ENCODE data around the gene PLXNA1. TPM values are rescaled to one million over a fixed set of nuclear protein-coding genes. Genes with fewer than 3 reads are reported as not detected.

Gene PLXNA1
- polyA plus RNA-seq, 1 donor from 2014 or later: 65.6 TPM

DNA sequence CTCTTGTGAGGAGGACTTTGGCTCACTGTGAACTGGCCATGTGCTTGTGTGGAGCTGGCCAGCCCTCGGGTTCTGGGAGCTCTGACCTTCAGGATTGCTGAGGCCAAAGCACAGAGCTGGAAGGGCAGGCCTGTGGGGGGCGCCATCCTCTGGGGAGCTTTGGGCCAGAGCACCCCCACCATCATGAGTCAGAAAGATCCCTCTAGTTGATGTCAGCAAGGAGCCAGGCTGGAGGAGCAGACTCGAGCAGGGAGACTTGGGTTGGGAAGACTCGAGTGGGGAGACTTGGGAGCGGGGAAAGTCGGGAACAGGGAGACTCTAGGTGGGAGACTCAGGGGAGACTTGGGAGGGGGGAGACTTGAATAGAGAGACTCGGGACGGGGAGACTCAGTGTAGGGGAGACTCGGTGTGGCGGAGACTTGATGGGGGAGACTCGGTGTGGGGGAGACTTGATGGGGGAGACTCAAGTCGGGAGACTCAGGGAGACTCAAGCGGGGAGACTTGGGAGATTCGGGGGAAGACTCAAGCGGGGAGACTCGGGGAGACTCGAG is 37.7 kb upstream of the PLXNA1 start:
- H3K27ac ChIP-seq (ENCODE audit: low read length): no peak overlapping the region
- H3K36me3 ChIP-seq (ENCODE audit: insufficient read depth, low read length): no peaks in the 10 kb centered on the region
- H3K27me3 ChIP-seq (ENCODE audit: insufficient read depth, low read depth, low read length): no peaks in the 10 kb centered on the region
- no peaks in the 10 kb centered on the region for H3K9me2 ChIP-seq (ENCODE audit: insufficient read depth, low read length)
- no peak overlapping the region for H3K4me2 ChIP-seq (ENCODE audit: low read length)
- no peaks in the 10 kb centered on the region for H3F3A ChIP-seq (ENCODE audit: insufficient read depth, low read length, poor library complexity, severe bottlenecking)
- no peak overlapping the region for H2AFZ ChIP-seq (ENCODE audit: low read depth, low read length)
- no peaks in the 10 kb centered on the region for H3K79me2 ChIP-seq (replicated peaks; ENCODE audit: insufficient read depth, low read length)
- no peaks in the 10 kb centered on the region for H4K20me1 ChIP-seq (ENCODE audit: insufficient read depth)
- H3K4me3 ChIP-seq (ENCODE audit: low read length): no peak overlapping the region
- no peak overlapping the region for H3K9ac ChIP-seq (ENCODE audit: low read length)
- no peaks in the 10 kb centered on the region for H3K9me3 ChIP-seq (ENCODE audit: low read length)
- TF ChIP-seq, protein P1, sequence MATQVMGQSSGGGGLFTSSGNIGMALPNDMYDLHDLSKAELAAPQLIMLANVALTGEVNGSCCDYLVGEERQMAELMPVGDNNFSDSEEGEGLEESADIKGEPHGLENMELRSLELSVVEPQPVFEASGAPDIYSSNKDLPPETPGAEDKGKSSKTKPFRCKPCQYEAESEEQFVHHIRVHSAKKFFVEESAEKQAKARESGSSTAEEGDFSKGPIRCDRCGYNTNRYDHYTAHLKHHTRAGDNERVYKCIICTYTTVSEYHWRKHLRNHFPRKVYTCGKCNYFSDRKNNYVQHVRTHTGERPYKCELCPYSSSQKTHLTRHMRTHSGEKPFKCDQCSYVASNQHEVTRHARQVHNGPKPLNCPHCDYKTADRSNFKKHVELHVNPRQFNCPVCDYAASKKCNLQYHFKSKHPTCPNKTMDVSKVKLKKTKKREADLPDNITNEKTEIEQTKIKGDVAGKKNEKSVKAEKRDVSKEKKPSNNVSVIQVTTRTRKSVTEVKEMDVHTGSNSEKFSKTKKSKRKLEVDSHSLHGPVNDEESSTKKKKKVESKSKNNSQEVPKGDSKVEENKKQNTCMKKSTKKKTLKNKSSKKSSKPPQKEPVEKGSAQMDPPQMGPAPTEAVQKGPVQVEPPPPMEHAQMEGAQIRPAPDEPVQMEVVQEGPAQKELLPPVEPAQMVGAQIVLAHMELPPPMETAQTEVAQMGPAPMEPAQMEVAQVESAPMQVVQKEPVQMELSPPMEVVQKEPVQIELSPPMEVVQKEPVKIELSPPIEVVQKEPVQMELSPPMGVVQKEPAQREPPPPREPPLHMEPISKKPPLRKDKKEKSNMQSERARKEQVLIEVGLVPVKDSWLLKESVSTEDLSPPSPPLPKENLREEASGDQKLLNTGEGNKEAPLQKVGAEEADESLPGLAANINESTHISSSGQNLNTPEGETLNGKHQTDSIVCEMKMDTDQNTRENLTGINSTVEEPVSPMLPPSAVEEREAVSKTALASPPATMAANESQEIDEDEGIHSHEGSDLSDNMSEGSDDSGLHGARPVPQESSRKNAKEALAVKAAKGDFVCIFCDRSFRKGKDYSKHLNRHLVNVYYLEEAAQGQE (IDR thresholded peaks at IDR 0.05; ENCODE audit: borderline replicate concordance): no peak
- TF ChIP-seq RAD21 (conservative IDR thresholded peaks at IDR 0.05) (no peak), MXI1 (conservative IDR thresholded peaks at IDR 0.05; ENCODE audit: poor library complexity, severe bottlenecking) (no peak), CTCF (IDR thresholded peaks at IDR 0.05; ENCODE audit: poor library complexity, severe bottlenecking) (no peak), EZH2 (IDR thresholded peaks at IDR 0.05; ENCODE audit: borderline replicate concordance, insufficient read depth, low read length, poor library complexity, severe bottlenecking) (no peak), EP300 (conservative IDR thresholded peaks at IDR 0.05; ENCODE audit: poor library complexity, severe bottlenecking) (no peak), TAF1 (IDR thresholded peaks at IDR 0.05; ENCODE audit: low read depth) (no peak), SMC3 (conservative IDR thresholded peaks at IDR 0.05; ENCODE audit: poor library complexity) (no peak), POLR2AphosphoS5 (IDR thresholded peaks at IDR 0.05) (no peak)

GRCh38 chr3:126945891-126946290 is 37.0 kb upstream of the PLXNA1 start:
- no peaks in the 10 kb centered on the region for H3F3A ChIP-seq (ENCODE audit: insufficient read depth, low read length, poor library complexity, severe bottlenecking)
- H2AFZ ChIP-seq (ENCODE audit: low read depth, low read length): no peak overlapping the region
- H3K27ac ChIP-seq (ENCODE audit: low read length): no peak overlapping the region
- no peaks in the 10 kb centered on the region for H4K20me1 ChIP-seq (ENCODE audit: insufficient read depth)
- H3K36me3 ChIP-seq (ENCODE audit: insufficient read depth, low read length): no peaks in the 10 kb centered on the region
- no peak overlapping the region for H3K4me2 ChIP-seq (ENCODE audit: low read length)
- no peaks in the 10 kb centered on the region for H3K9me2 ChIP-seq (ENCODE audit: insufficient read depth, low read length)
- no peaks in the 10 kb centered on the region for H3K27me3 ChIP-seq (ENCODE audit: insufficient read depth, low read depth, low read length)
- TF ChIP-seq MXI1 (conservative IDR thresholded peaks at IDR 0.05; ENCODE audit: poor library complexity, severe bottlenecking): no peak
- no peaks in the 10 kb centered on the region for H3K9me3 ChIP-seq (ENCODE audit: low read length)
- no peak overlapping the region for H3K9ac ChIP-seq (ENCODE audit: low read length)
- H3K4me3 ChIP-seq (ENCODE audit: low read length): no peak overlapping the region
- H3K79me2 ChIP-seq (replicated peaks; ENCODE audit: insufficient read depth, low read length): no peaks in the 10 kb centered on the region

GRCh38 chr3:126946405-126946804 is 36.5 kb upstream of the PLXNA1 start:
- TF ChIP-seq RAD21 (conservative IDR thresholded peaks at IDR 0.05) (no peak), EZH2 (IDR thresholded peaks at IDR 0.05; ENCODE audit: borderline replicate concordance, insufficient read depth, low read length, poor library complexity, severe bottlenecking) (no peak), POLR2AphosphoS5 (IDR thresholded peaks at IDR 0.05) (no peak), TAF1 (IDR thresholded peaks at IDR 0.05; ENCODE audit: low read depth) (no peak), MXI1 (conservative IDR thresholded peaks at IDR 0.05; ENCODE audit: poor library complexity, severe bottlenecking) (no peak), EP300 (conservative IDR thresholded peaks at IDR 0.05; ENCODE audit: poor library complexity, severe bottlenecking) (no peak), SMC3 (conservative IDR thresholded peaks at IDR 0.05; ENCODE audit: poor library complexity) (no peak), CTCF (IDR thresholded peaks at IDR 0.05; ENCODE audit: poor library complexity, severe bottlenecking) (no peak)
- TF ChIP-seq, protein P1 (IDR thresholded peaks at IDR 0.05; ENCODE audit: borderline replicate concordance): no peak
- H4K20me1 ChIP-seq (ENCODE audit: insufficient read depth): no peaks in the 10 kb centered on the region
- no peak overlapping the region for H3K4me2 ChIP-seq (ENCODE audit: low read length)
- H2AFZ ChIP-seq (ENCODE audit: low read depth, low read length): no peak overlapping the region
- H3K27me3 ChIP-seq (ENCODE audit: insufficient read depth, low read depth, low read length): no peaks in the 10 kb centered on the region
- H3K9ac ChIP-seq (ENCODE audit: low read length): no peak overlapping the region
- H3F3A ChIP-seq (ENCODE audit: insufficient read depth, low read length, poor library complexity, severe bottlenecking): no peaks in the 10 kb centered on the region
- no peaks in the 10 kb centered on the region for H3K9me3 ChIP-seq (ENCODE audit: low read length)
- no peak overlapping the region for H3K27ac ChIP-seq (ENCODE audit: low read length)
- H3K79me2 ChIP-seq (replicated peaks; ENCODE audit: insufficient read depth, low read length): no peaks in the 10 kb centered on the region
- no peaks in the 10 kb centered on the region for H3K36me3 ChIP-seq (ENCODE audit: insufficient read depth, low read length)
- no peak overlapping the region for H3K4me3 ChIP-seq (ENCODE audit: low read length)
- no peaks in the 10 kb centered on the region for H3K9me2 ChIP-seq (ENCODE audit: insufficient read depth, low read length)
